K562 (cell line): Measurements from ENCODE around the gene SPTBN4. TPM values are rescaled to one million over a fixed set of nuclear protein-coding genes. Genes with fewer than 3 reads are reported as not detected.

Source experiments
- BHLHE40 ChIP-seq: IDR thresholded peaks from 2 replicates; pipeline ENCODE4 v1.6.1; 2011; ENCODE audit warnings: low read length, improper control_type of control experiment
- CBX8 ChIP-seq: fragments of 200-600 bp; sonication (generic); IDR thresholded peaks from 2 replicates; pipeline ENCODE4 v1.6.1; 2012; ENCODE audit warnings: borderline replicate concordance, mixed run types, low read depth, mild to moderate bottlenecking, moderate library complexity, mixed read lengths, low read length, control low read depth, inconsistent platforms; ENCODE audit not compliant: poor library complexity, severe bottlenecking; ENCODE audit errors: extremely low read depth
- DNMT1 ChIP-seq: fragments of 450-650 bp; IDR thresholded peaks from 2 replicates; pipeline ENCODE4 v1.6.1; 2016; ENCODE audit warnings: antibody characterized with exemption, mild to moderate bottlenecking
- E2F3 ChIP-seq: fragments of 250-450 bp; sonication (Bioruptor Pico); IDR thresholded peaks from 2 replicates; pipeline ENCODE4 v1.4.0; 2020; ENCODE audit warnings: mild to moderate bottlenecking
- EHMT2 ChIP-seq: fragments of 450-650 bp; IDR thresholded peaks from 2 replicates; pipeline ENCODE4 v1.6.1; 2018; ENCODE audit warnings: antibody characterized with exemption
- FOXJ2 ChIP-seq: fragments of 200-800 bp; sonication (Bioruptor generic); IDR thresholded peaks from 2 replicates; pipeline ENCODE4 v1.6.1; 2016; ENCODE audit warnings: missing genetic modification characterization, missing compliant biosample characterization
- FOXP4 ChIP-seq: sonication (generic); formaldehyde crosslinking; IDR thresholded peaks from 2 replicates; pipeline ENCODE4 v1.8.0; 2022; ENCODE audit warnings: mild to moderate bottlenecking, missing genetic modification reagents, borderline replicate concordance
- GTF2F1 ChIP-seq: IDR thresholded peaks from 2 replicates; pipeline ENCODE4 v1.6.1; 2011; ENCODE audit warnings: low read depth, low read length, improper control_type of control experiment
- NFIX ChIP-seq: fragments of 250-450 bp; sonication (Bioruptor Pico); IDR thresholded peaks from 2 replicates; pipeline ENCODE4 v1.4.0; 2020; ENCODE audit warnings: low read depth, mild to moderate bottlenecking, moderate library complexity
- PCBP2 ChIP-seq: fragments of 200-400 bp; formaldehyde crosslinking; IDR thresholded peaks from 2 replicates; pipeline ENCODE4 v1.6.1; 2018; ENCODE audit warnings: low read length, low read depth, mild to moderate bottlenecking, moderate library complexity; ENCODE audit not compliant: poor library complexity, severe bottlenecking
- POLR2A ChIP-seq: fragments of 450-650 bp; conservative IDR thresholded peaks from 2 replicates; pipeline ENCODE4 v1.6.1; 2016
- RNF2 ChIP-seq: sonication (generic); IDR thresholded peaks from 2 replicates; pipeline ENCODE4 v1.6.1; 2016
- SAP30 ChIP-seq: fragments of 200-600 bp; sonication (generic); IDR thresholded peaks from 2 replicates; pipeline ENCODE4 v1.6.1; 2012; ENCODE audit warnings: borderline replicate concordance, low read depth, mild to moderate bottlenecking, moderate library complexity, low read length, control low read depth, inconsistent platforms; ENCODE audit not compliant: insufficient read depth, poor library complexity, severe bottlenecking
- SREBF2 ChIP-seq: sonication (generic); formaldehyde crosslinking; IDR thresholded peaks from 2 replicates; pipeline ENCODE4 v1.4.0; 2020; ENCODE audit warnings: mild to moderate bottlenecking, missing genetic modification reagents
- TCF3 ChIP-seq: sonication (generic); formaldehyde crosslinking; IDR thresholded peaks from 2 replicates; pipeline ENCODE4 v1.4.0; 2020; ENCODE audit warnings: mild to moderate bottlenecking, missing genetic modification reagents
- YY1 ChIP-seq, 3 experiments: IDR thresholded peaks; 2 replicates each; pipeline ENCODE4 v1.6.1; 2011; ENCODE audit warnings: low read length in 2 of 3, mild to moderate bottlenecking in 2 of 3, moderate library complexity in 2 of 3, borderline replicate concordance in 1 of 3, control low read depth in 1 of 3, low read depth in 1 of 3; ENCODE audit not compliant: insufficient read depth in 3 of 3, insufficient replicate concordance in 2 of 3, control insufficient read depth in 1 of 3, insufficient read length in 1 of 3; ENCODE audit errors: extremely low read depth in 1 of 3
- ZFX ChIP-seq: sonication (generic); formaldehyde crosslinking; IDR thresholded peaks from 2 replicates; pipeline ENCODE4 v1.8.0; 2022; ENCODE audit warnings: mild to moderate bottlenecking, missing genetic modification reagents, moderate library complexity
- ZNF584 ChIP-seq: fragments of 200-800 bp; sonication (Bioruptor generic); IDR thresholded peaks from 2 replicates; pipeline ENCODE4 v1.6.1; 2016; ENCODE audit warnings: low read depth, mild to moderate bottlenecking, missing genetic modification characterization, missing compliant biosample characterization
- ZNF609 ChIP-seq: sonication (generic); formaldehyde crosslinking; IDR thresholded peaks from 2 replicates; pipeline ENCODE4 v1.8.1; 2023; ENCODE audit warnings: missing genetic modification reagents, mild to moderate bottlenecking, borderline replicate concordance
- ZNF699 ChIP-seq: fragments of 250-450 bp; sonication (Bioruptor Pico); IDR thresholded peaks from 2 replicates; pipeline ENCODE4 v1.8.0; 2021; ENCODE audit warnings: mild to moderate bottlenecking, moderate library complexity; ENCODE audit not compliant: insufficient replicate concordance
- ZNF766 ChIP-seq: fragments of 200-800 bp; sonication (Bioruptor generic); conservative IDR thresholded peaks from 2 replicates; pipeline ENCODE4 v1.6.1; 2016; ENCODE audit warnings: missing genetic modification characterization, missing compliant biosample characterization
- polyA plus RNA-seq, 8 experiments: library from polyadenylated mRNA; depleted of rRNA in 4 of 8; stranded (reverse) in 5 of 8; unstranded in 3 of 8; fragments of >200 nt; fragmentation: Nextera tagmentation in 2 of 8; fragmentation: Illumina TruSeq in 1 of 8; extraction: Ambion mirVana in 2 of 8; extraction: Trizol in 1 of 8; gene quantifications; 2 replicates each; pipeline versions ENCODE4 v1.2.1 to v1.2.3, GENCODE V29; 2011 to 2014; ENCODE audit warnings: inconsistent platforms in 1 of 8, missing spikeins in 1 of 8
- total RNA-seq, 7 experiments: library from RNA; depleted of rRNA in 6 of 7; stranded (reverse); fragments of >200 nt in 6 of 7; fragmentation: Illumina TruSeq in 2 of 7; extraction: Trizol in 2 of 7; gene quantifications; 2 replicates each; pipeline versions ENCODE4 v1.2.1 to v1.2.3, GENCODE V29; 2011 to 2021; ENCODE audit warnings: low replicate concordance in 1 of 7

The SPTBN4 gene
- total and polyA plus RNA-seq, 9 of the 15 experiments (the other 6 are each of a cell fraction or from before 2014, with no cell fraction given), result 0.01 to 1.5 (median 0.86) TPM

- TF ChIP-seq ZNF609 (CRISPR knock-in tag), result no peak; the same call in 1 of the 2 replicates
- TF ChIP-seq FOXJ2 (tag), result no peak
- TF ChIP-seq ZFX (CRISPR knock-in tag), result peak; percentile 65
- no peak for TF ChIP-seq SAP30
- TF ChIP-seq FOXP4 (CRISPR knock-in tag), result no peak
- no peak for TF ChIP-seq SREBF2 (CRISPR knock-in tag)
- TF ChIP-seq RNF2, result no peak
- peak in 1 of 3 experiments; percentile 23 for TF ChIP-seq YY1 (IDR thresholded peaks at IDR 0.05; ENCODE audit: borderline replicate concordance in 1 of 3, control insufficient read depth in 1 of 3, extremely low read depth in 1 of 3, insufficient read depth in 3 of 3, insufficient read length in 1 of 3, insufficient replicate concordance in 2 of 3, low read depth in 1 of 3, low read length in 2 of 3)
- no peak for TF ChIP-seq CBX8
- TF ChIP-seq E2F3 (CRISPR knock-in tag), result no peak
- TF ChIP-seq EHMT2, result no peak
- TF ChIP-seq DNMT1, result no peak
- no peak for TF ChIP-seq BHLHE40
- no peak for TF ChIP-seq TCF3
- TF ChIP-seq ZNF699 (CRISPR knock-in tag), result no peak
- no peak for TF ChIP-seq GTF2F1
- no peak for TF ChIP-seq ZNF584 (CRISPR knock-in tag)
- no peak for TF ChIP-seq NFIX
- TF ChIP-seq PCBP2, result no peak
- TF ChIP-seq ZNF766 (CRISPR knock-in tag), result no peak
- TF ChIP-seq POLR2A, result peak; percentile 55; the same call in 1 of the 2 replicates
Measured at GRCh38 chr19:40609561-40610395, 143.0 kb downstream of the SPTBN4 start (continued).
